ENCODE measurements around the gene BRD1. TPM values are rescaled to one million over a fixed set of nuclear protein-coding genes. Genes with fewer than 3 reads are reported as not detected.
A peak's percentile ranks its signal among the peaks of the same experiment; 100 is the strongest.

Gene BRD1
- total RNA-seq, 2 donors from 2014 or later = 32.1 to 61.5 TPM

DNA sequence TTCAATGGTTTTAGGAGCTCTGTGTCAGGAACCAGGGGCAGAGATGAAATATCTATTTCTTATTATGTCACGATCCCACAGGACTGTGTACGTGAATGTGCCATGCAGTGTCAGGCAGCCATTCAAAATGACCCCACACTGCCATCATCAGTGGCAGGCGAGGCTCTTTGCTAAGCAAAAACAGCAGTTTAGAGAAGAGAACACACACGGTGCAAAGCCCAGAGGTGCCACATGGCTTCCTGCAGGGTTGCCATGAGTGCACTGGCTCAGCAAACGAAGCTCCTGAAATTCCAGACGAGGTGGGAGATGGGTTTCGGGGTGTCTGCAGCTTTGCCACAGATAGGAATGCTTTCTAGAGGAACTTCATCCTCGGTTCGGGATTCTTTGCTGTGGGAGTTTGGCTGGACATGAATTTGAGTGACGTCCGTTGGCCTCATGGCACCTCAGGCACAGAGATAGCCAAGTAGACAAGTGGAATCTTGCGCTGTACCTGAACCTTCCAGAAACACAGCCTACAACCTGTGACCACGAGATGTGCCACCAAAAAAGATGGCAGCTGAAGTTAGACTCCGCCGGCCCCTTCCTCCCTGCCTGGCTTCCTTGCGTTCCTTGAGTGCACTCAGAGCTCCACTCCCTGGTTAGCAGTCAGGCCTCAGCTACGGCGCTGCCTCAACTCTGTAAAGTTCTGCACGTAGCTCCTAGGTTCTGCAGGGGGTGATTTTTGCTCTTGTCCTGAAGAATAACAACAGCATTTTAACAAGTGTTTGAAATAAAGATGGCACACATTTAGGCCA lies 18.2 kb upstream of the BRD1 start:
- Histone ChIP-seq H3K27ac (no peak overlapping the region), H3K9me3 (no peaks in the 10 kb centered on the region), H3K36me3 (no peaks in the 10 kb centered on the region), H3K4me1 (ENCODE audit: control insufficient read depth in 1 of 2, low read depth in 2 of 2) (peaks cover 14 to 23% of the 10 kb centered on the region in 2 donors), H3K4me3 (no peak overlapping the region), H3K27me3 (replicated peaks; ENCODE audit: insufficient read depth) (no peaks in the 10 kb centered on the region)
- ATAC-seq (ENCODE audit: insufficient number of reproducible peaks, low FRiP score, low read depth) = no peak
- TF ChIP-seq, protein P1, sequence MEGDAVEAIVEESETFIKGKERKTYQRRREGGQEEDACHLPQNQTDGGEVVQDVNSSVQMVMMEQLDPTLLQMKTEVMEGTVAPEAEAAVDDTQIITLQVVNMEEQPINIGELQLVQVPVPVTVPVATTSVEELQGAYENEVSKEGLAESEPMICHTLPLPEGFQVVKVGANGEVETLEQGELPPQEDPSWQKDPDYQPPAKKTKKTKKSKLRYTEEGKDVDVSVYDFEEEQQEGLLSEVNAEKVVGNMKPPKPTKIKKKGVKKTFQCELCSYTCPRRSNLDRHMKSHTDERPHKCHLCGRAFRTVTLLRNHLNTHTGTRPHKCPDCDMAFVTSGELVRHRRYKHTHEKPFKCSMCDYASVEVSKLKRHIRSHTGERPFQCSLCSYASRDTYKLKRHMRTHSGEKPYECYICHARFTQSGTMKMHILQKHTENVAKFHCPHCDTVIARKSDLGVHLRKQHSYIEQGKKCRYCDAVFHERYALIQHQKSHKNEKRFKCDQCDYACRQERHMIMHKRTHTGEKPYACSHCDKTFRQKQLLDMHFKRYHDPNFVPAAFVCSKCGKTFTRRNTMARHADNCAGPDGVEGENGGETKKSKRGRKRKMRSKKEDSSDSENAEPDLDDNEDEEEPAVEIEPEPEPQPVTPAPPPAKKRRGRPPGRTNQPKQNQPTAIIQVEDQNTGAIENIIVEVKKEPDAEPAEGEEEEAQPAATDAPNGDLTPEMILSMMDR (IDR thresholded peaks at IDR 0.05) = no peak
- no peak for DNase-seq (ENCODE audit: low spot score)

DNA sequence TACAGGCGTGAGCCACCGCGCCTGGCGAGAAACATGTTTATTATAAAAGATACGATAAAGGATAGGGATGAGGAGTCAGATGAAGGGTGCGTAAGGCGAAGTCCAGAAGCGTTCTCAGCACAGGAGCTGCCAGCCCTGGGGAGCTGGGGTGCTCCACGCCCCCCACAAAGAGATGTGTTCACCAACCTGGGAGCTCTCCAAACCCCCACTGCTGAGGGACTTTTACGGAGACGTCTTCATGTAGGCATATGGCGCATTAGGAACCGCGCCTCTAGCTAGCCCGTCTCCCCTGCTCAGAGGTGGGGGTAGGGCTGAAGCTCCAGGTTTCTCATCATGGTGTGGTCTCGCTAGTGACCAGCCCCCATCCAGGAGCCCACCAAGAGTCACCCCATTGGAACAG lies 17.6 kb upstream of the BRD1 start:
- ATAC-seq (ENCODE audit: insufficient number of reproducible peaks, low FRiP score, low read depth) (no peak), DNase-seq (ENCODE audit: low spot score) (no peak)
- TF ChIP-seq, protein P1 (IDR thresholded peaks at IDR 0.05) = no peak
- Histone ChIP-seq H3K4me1 (ENCODE audit: control insufficient read depth in 1 of 2, low read depth in 2 of 2) (peaks cover 14 to 23% of the 10 kb centered on the region in 2 donors), H3K27me3 (replicated peaks; ENCODE audit: insufficient read depth) (no peaks in the 10 kb centered on the region), H3K27ac (no peak overlapping the region), H3K36me3 (no peaks in the 10 kb centered on the region), H3K9me3 (no peaks in the 10 kb centered on the region), H3K4me3 (no peak overlapping the region)

DNA sequence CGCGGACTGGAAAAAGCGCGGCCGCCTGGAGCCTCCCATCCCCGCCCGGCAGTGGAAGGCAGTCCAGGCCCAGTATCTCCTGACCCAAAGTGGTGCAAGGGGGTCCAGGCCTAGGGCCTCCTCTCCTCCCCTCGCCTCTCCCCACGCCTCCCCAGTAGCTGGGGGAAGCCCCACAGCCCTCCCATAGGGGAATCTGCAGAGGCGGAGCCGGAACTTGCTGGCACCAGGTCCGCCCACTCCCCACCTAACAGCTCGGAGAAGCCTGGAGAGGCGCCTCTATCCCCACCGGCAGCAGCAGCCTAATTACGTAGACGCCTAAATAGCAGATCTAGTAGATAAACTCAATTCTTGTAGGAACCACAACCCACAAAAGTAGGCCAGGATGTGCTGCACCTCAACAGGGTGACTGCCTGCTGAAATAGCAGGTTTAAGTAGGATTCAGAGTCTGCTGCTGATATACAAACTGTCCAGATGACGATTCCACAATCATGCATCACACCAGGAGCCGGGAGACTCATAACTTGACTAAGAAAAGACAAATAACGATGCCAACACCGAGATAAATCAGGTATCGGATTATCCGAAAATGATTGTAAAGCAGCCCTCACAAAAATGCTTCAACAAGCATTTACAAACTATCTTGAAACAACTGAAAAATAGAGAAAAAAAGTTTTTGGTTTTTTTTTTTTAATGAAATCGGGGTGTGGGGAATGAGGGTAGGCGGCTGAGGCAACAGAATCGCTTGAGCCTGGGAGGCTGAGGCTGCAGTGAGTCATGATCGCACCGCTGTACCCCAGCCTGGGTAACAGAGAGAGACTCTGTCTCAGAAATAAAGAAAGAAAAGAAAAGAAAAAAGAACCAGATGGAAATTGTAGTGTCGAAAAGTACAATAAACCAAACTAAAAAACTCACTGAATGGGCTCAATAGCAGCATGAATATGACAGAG lies 11.4 kb upstream of the BRD1 start:
- Histone ChIP-seq H3K4me1 (ENCODE audit: control insufficient read depth in 1 of 2, low read depth in 2 of 2) (no peaks in the 10 kb centered on the region), H3K27me3 (replicated peaks; ENCODE audit: insufficient read depth) (no peaks in the 10 kb centered on the region), H3K27ac (no peak overlapping the region), H3K9me3 (no peaks in the 10 kb centered on the region), H3K36me3 (no peaks in the 10 kb centered on the region), H3K4me3 (peak overlapping the region; percentile 25)
- ATAC-seq (ENCODE audit: insufficient number of reproducible peaks, low FRiP score, low read depth) (no peak), DNase-seq (ENCODE audit: low spot score) (no peak)
- TF ChIP-seq, protein P1 (IDR thresholded peaks at IDR 0.05) = no peak

DNA sequence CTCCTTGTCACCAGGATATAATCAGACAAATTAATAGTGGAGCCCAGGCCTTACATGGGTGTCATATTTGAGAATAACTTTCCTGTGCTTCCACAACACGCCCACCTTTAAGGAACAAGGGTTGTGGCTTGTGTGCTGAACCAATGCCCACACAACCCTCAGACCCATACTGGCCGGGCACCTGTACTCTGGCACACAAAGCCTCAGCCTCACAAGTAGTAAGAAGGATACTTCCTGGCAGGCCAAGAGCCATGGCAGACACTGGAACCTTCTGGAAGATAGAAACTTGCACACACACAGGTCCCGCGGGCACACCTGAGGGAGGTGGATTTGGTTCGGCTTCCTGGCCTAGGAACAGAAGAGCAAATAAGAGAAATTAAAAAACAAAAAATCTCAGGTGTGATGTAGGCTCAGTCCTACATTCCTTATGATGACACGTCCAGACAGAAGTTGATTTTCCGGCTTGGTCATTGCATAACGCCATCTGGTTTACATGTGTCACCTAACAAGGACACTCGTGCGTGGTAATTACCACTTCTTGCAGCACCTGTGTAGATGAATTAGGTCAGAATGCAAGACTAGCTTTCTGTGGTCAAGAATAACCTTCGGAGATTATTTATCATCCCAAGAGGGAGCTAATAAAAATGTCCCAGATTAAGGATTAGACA lies 5.8 kb upstream of the BRD1 start:
- no peaks in the 10 kb centered on the region for H3K9me3 ChIP-seq
- no peak overlapping the region for H3K27ac ChIP-seq
- TF ChIP-seq, protein P1 (IDR thresholded peaks at IDR 0.05) = no peak
- DNase-seq (ENCODE audit: low spot score) (no peak), ATAC-seq (ENCODE audit: insufficient number of reproducible peaks, low FRiP score, low read depth) (no peak)
- no peaks in the 10 kb centered on the region for H3K4me1 ChIP-seq (ENCODE audit: control insufficient read depth in 1 of 2, low read depth in 2 of 2)
- no peak overlapping the region for H3K4me3 ChIP-seq
- H3K27me3 ChIP-seq (replicated peaks; ENCODE audit: insufficient read depth) = no peaks in the 10 kb centered on the region
- H3K36me3 ChIP-seq = no peaks in the 10 kb centered on the region
